GM18499 (cell line): Measurements from ENCODE around the gene LGR4.

Experiments used
- ATAC-seq: cut with Tn5 transposase; IDR thresholded peaks from one replicate; pipeline ENCODE4 v1.9.1; 2021; ENCODE audit warnings: moderate number of reproducible peaks; ENCODE audit not compliant: insufficient read depth, unreplicated experiment

LGR4 gene

GRCh38 chr11:27489092-27489491 is 16.5 kb upstream of the LGR4 start:
- no peak for ATAC-seq

GRCh38 chr11:27487706-27488105 is 15.1 kb upstream of the LGR4 start:
- ATAC-seq, result no peak

GRCh38 chr11:27485930-27486773 is 13.6 kb upstream of the LGR4 start:
- ATAC-seq, result no peak

GRCh38 chr11:27482793-27483192 is 10.2 kb upstream of the LGR4 start:
- no peak for ATAC-seq

GRCh38 chr11:27481992-27482391 is 9.4 kb upstream of the LGR4 start:
- no peak for ATAC-seq

GRCh38 chr11:27477831-27478230 is 5.2 kb upstream of the LGR4 start:
- no peak for ATAC-seq

- ATAC-seq, result no peak
These were observed 4.7 kb upstream of the LGR4 start for GRCh38 chr11:27477243-27477642.

GRCh38 chr11:27475622-27476021 is 3.0 kb upstream of the LGR4 start:
- no peak for ATAC-seq

GRCh38 chr11:27473017-27473406 is 422 bp upstream of the LGR4 start:
- no peak for ATAC-seq

GRCh38 chr11:27471589-27472397 is 797 bp downstream of the LGR4 start:
- peak; percentile 20 for ATAC-seq

GRCh38 chr11:27470826-27471588 is 1.6 kb downstream of the LGR4 start:
- no peak for ATAC-seq

- ATAC-seq, result no peak
These were observed 2.4 kb downstream of the LGR4 start for GRCh38 chr11:27470166-27470565.

GRCh38 chr11:27468995-27469695 is 3.4 kb downstream of the LGR4 start:
- no peak for ATAC-seq

GRCh38 chr11:27468209-27468994 is 4.2 kb downstream of the LGR4 start:
- no peak for ATAC-seq

- no peak for ATAC-seq
These were observed 5.2 kb downstream of the LGR4 start for GRCh38 chr11:27467181-27467913.

GRCh38 chr11:27466363-27466762 is 6.2 kb downstream of the LGR4 start:
- ATAC-seq, result no peak

- ATAC-seq, result no peak
These were observed 7.0 kb downstream of the LGR4 start for GRCh38 chr11:27465629-27466028.

- ATAC-seq, result no peak
These were observed 7.7 kb downstream of the LGR4 start for GRCh38 chr11:27464909-27465308.

- no peak for ATAC-seq
These were observed 8.3 kb downstream of the LGR4 start for GRCh38 chr11:27464289-27464696.
